ENCODE results near the gene HORMAD2. TPM values are rescaled to one million over a fixed set of nuclear protein-coding genes. Genes with fewer than 3 reads are reported as not detected.

HORMAD2 gene
- total RNA-seq, 1 donor from 2014 or later, result not detected

GRCh38 chr22:30159561-30160353 is 79.5 kb downstream of the HORMAD2 start:
- H3K27ac Mint-ChIP-seq (ENCODE audit: unreplicated experiment), result no peak overlapping the region
- no peak overlapping the region for H3K4me3 Mint-ChIP-seq
- TF ChIP-seq, protein P1, sequence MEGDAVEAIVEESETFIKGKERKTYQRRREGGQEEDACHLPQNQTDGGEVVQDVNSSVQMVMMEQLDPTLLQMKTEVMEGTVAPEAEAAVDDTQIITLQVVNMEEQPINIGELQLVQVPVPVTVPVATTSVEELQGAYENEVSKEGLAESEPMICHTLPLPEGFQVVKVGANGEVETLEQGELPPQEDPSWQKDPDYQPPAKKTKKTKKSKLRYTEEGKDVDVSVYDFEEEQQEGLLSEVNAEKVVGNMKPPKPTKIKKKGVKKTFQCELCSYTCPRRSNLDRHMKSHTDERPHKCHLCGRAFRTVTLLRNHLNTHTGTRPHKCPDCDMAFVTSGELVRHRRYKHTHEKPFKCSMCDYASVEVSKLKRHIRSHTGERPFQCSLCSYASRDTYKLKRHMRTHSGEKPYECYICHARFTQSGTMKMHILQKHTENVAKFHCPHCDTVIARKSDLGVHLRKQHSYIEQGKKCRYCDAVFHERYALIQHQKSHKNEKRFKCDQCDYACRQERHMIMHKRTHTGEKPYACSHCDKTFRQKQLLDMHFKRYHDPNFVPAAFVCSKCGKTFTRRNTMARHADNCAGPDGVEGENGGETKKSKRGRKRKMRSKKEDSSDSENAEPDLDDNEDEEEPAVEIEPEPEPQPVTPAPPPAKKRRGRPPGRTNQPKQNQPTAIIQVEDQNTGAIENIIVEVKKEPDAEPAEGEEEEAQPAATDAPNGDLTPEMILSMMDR (conservative IDR thresholded peaks at IDR 0.05), result no peak
- peaks cover 4% of the 10 kb centered on the region for H3K4me1 Mint-ChIP-seq
- DNase-seq (ENCODE audit: low read depth, low spot score), result no peak
- H3K9me3 Mint-ChIP-seq, result no peaks in the 10 kb centered on the region
- H3K27me3 Mint-ChIP-seq (ENCODE audit: low read depth), result peaks cover 24% of the 10 kb centered on the region
- no peaks in the 10 kb centered on the region for H3K36me3 Mint-ChIP-seq (ENCODE audit: low read depth)

GRCh38 chr22:30161051-30161469 is 80.8 kb downstream of the HORMAD2 start:
- no peaks in the 10 kb centered on the region for H3K36me3 Mint-ChIP-seq (ENCODE audit: low read depth)
- no peak overlapping the region for H3K27ac Mint-ChIP-seq (ENCODE audit: unreplicated experiment)
- no peak overlapping the region for H3K4me3 Mint-ChIP-seq
- H3K27me3 Mint-ChIP-seq (ENCODE audit: low read depth), result peaks cover 15% of the 10 kb centered on the region
- TF ChIP-seq, protein P1 (conservative IDR thresholded peaks at IDR 0.05), result no peak
- no peaks in the 10 kb centered on the region for H3K9me3 Mint-ChIP-seq
- no peak for DNase-seq (ENCODE audit: low read depth, low spot score)
- peaks cover 4% of the 10 kb centered on the region for H3K4me1 Mint-ChIP-seq

- Mint-ChIP-seq H3K27ac (ENCODE audit: unreplicated experiment) (no peak overlapping the region), H3K9me3 (no peaks in the 10 kb centered on the region), H3K36me3 (ENCODE audit: low read depth) (no peaks in the 10 kb centered on the region), H3K4me1 (no peaks in the 10 kb centered on the region), H3K4me3 (no peak overlapping the region), H3K27me3 (ENCODE audit: low read depth) (peaks cover 5% of the 10 kb centered on the region)
- DNase-seq (ENCODE audit: low read depth, low spot score), result no peak
- TF ChIP-seq, protein P1 (conservative IDR thresholded peaks at IDR 0.05), result no peak
Observed at GRCh38 chr22:30167296-30167695, 87.0 kb downstream of the HORMAD2 start.

- H3K9me3 Mint-ChIP-seq, result no peaks in the 10 kb centered on the region
- no peak overlapping the region for H3K4me3 Mint-ChIP-seq
- no peak for DNase-seq (ENCODE audit: low read depth, low spot score)
- H3K27ac Mint-ChIP-seq (ENCODE audit: unreplicated experiment), result no peak overlapping the region
- TF ChIP-seq, protein P1 (conservative IDR thresholded peaks at IDR 0.05), result no peak
- no peaks in the 10 kb centered on the region for H3K36me3 Mint-ChIP-seq (ENCODE audit: low read depth)
- peaks cover 5% of the 10 kb centered on the region for H3K27me3 Mint-ChIP-seq (ENCODE audit: low read depth)
- H3K4me1 Mint-ChIP-seq, result no peaks in the 10 kb centered on the region
Observed at GRCh38 chr22:30167734-30168133, 87.5 kb downstream of the HORMAD2 start.

DNA sequence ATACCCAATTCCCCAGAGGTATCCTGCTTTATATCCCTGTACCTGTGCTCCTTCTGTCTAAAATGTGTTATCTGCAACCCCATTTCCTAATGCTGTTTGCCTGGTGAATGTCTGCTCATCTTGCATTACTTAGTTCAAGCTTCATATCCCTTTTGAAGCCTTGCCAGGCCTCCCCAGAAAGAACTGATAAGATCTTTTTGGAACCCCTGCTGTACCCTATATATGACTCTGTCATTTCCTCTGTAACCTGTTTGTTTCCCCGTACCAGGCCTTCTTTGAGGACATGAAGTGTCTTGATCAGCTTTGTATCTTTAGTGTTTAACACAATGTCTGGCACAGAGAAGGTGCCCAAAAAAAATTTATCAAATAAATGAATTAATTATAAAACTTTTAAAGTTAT is 88.7 kb downstream of the HORMAD2 start:
- Mint-ChIP-seq H3K4me1 (no peaks in the 10 kb centered on the region), H3K36me3 (ENCODE audit: low read depth) (no peaks in the 10 kb centered on the region), H3K27me3 (ENCODE audit: low read depth) (peaks cover 5% of the 10 kb centered on the region), H3K9me3 (no peaks in the 10 kb centered on the region), H3K4me3 (no peak overlapping the region), H3K27ac (ENCODE audit: unreplicated experiment) (no peak overlapping the region)
- TF ChIP-seq, protein P1 (conservative IDR thresholded peaks at IDR 0.05), result no peak
- no peak for DNase-seq (ENCODE audit: low read depth, low spot score)

All from neural crest cell (in vitro differentiated cells).